Nephron progenitor cell (in vitro differentiated cells): ENCODE data around the gene IARS2.

Experiments used
- DNase-seq: peaks from one replicate; pipeline ENCODE4 v3.0.0; 2021
- H3K27ac Mint-ChIP-seq: 2 replicates; pipeline ENCODE4 v1.8.0; 2021; ENCODE audit warnings: mild to moderate bottlenecking, moderate library complexity, mixed read lengths
- H3K27me3 Mint-ChIP-seq: 2 replicates; pipeline ENCODE4 v1.8.0; 2021; ENCODE audit warnings: mild to moderate bottlenecking, low read depth, mixed read lengths; ENCODE audit not compliant: poor library complexity
- H3K36me3 Mint-ChIP-seq: 2 replicates; pipeline ENCODE4 v1.8.0; 2021; ENCODE audit warnings: low read depth, mixed read lengths
- H3K4me1 Mint-ChIP-seq: 2 replicates; pipeline ENCODE4 v1.8.0; 2021; ENCODE audit warnings: mixed read lengths
- H3K4me3 Mint-ChIP-seq: 2 replicates; pipeline ENCODE4 v1.8.0; 2021; ENCODE audit warnings: mild to moderate bottlenecking, moderate library complexity, mixed read lengths
- H3K9me3 Mint-ChIP-seq: 2 replicates; pipeline ENCODE4 v1.8.0; 2021; ENCODE audit warnings: mild to moderate bottlenecking, moderate library complexity, mixed read lengths
- TF ChIP-seq, protein P1 (sequence below): fragments of 200-600 bp; sonication (generic); IDR thresholded peaks from 2 replicates; pipeline ENCODE4 v1.5.0; 2021; ENCODE audit warnings: antibody characterized with exemption

The IARS2 gene

DNA sequence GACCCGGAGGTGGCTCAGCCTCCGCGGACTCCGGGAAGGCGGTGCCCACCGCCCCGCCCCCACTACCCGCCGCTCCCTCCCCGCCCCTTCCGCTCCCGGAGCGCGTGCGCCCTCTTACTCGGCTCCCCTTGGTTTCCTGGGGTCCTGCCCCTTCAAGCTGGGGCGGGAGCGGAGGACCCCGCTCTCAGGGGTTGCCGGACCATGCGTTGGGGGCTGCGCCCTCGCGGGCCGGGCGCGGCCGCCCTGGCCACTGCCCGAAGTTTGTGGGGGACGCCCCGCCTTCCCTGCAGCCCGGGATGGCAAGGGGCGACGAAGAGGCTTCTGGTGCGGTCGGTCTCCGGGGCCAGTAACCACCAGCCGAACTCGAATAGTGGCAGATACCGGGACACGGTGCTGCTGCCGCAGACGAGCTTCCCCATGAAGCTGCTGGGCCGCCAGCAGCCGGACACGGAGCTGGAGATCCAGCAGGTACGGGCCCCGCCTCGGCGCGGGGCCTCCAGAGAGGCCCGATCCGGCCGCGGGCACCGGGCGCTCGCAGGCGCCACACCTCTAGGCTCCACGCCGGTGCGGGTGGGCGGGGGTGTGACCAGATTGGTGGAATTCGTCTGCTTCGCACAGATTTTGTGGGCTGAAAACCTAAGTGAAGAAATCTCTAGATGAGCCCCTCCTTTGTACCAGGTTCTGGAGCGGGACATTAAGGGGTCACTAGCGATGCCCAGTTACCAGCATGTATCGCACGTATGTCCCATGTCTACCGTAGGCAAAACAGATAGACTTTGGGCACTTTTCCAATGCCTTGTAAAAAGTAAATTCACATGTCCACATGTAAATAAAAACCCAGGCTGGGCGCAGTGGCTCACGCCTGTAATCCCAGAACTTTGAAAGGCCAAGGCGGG, at the start of gene IARS2:
Gene IARS2 (plus strand): TSS at position 117 of the 896 bp plus-strand sequence. CDS start 85 bp downstream, at position 202.
- TF ChIP-seq, protein P1, sequence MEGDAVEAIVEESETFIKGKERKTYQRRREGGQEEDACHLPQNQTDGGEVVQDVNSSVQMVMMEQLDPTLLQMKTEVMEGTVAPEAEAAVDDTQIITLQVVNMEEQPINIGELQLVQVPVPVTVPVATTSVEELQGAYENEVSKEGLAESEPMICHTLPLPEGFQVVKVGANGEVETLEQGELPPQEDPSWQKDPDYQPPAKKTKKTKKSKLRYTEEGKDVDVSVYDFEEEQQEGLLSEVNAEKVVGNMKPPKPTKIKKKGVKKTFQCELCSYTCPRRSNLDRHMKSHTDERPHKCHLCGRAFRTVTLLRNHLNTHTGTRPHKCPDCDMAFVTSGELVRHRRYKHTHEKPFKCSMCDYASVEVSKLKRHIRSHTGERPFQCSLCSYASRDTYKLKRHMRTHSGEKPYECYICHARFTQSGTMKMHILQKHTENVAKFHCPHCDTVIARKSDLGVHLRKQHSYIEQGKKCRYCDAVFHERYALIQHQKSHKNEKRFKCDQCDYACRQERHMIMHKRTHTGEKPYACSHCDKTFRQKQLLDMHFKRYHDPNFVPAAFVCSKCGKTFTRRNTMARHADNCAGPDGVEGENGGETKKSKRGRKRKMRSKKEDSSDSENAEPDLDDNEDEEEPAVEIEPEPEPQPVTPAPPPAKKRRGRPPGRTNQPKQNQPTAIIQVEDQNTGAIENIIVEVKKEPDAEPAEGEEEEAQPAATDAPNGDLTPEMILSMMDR: no peak
- H3K36me3 Mint-ChIP-seq: peaks cover 31% of the 10 kb centered on the region
- H3K9me3 Mint-ChIP-seq: no peaks in the 10 kb centered on the region
- H3K27me3 Mint-ChIP-seq: peaks cover 6% of the 10 kb centered on the region
- H3K27ac Mint-ChIP-seq: no peak within 1 kb of the TSS
- H3K4me1 Mint-ChIP-seq: peaks cover 25% of the 10 kb centered on the region
- peak within 1 kb of the TSS; percentile 75 for H3K4me3 Mint-ChIP-seq
- peak; percentile 92 for DNase-seq

DNA sequence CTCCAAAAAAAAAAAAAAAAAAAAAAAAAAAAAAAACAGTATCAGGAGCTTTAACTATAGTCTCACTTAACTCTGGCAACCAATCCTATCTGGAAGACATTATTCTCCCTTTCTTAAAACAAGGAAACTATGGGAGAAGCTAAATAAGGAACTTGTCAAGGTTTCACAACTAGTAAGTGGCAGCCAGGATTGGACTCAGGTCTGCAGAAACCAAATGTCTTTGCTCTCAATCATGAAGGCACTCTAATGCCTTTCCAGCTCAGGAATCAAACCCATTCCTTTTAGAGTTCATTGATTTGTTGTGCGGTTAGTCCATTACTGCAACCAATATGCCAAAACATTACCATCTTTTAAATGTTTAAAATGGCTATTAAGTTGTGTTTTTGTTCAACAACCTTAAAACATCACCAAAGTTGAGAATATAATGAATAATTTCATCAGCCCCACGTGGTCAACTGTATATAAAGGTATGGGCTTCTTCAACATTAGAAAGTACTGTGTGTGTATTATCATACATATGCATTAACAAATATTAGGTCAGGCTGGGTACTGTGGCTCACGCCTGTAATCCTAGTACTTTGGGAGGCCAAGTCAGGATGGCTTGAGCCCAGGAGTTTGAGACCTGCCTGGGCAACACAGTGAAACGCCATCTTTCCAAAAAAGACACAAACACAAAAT, 49.1 kb upstream of the IARS2 start:
- TF ChIP-seq, protein P1: no peak
- peaks cover 27% of the 10 kb centered on the region for H3K4me1 Mint-ChIP-seq
- no peak overlapping the region for H3K27ac Mint-ChIP-seq
- peaks cover 7% of the 10 kb centered on the region for H3K27me3 Mint-ChIP-seq
- DNase-seq: no peak
- peak overlapping the region; percentile 96 for H3K4me3 Mint-ChIP-seq
- H3K9me3 Mint-ChIP-seq: no peaks in the 10 kb centered on the region
- H3K36me3 Mint-ChIP-seq: no peaks in the 10 kb centered on the region

DNA sequence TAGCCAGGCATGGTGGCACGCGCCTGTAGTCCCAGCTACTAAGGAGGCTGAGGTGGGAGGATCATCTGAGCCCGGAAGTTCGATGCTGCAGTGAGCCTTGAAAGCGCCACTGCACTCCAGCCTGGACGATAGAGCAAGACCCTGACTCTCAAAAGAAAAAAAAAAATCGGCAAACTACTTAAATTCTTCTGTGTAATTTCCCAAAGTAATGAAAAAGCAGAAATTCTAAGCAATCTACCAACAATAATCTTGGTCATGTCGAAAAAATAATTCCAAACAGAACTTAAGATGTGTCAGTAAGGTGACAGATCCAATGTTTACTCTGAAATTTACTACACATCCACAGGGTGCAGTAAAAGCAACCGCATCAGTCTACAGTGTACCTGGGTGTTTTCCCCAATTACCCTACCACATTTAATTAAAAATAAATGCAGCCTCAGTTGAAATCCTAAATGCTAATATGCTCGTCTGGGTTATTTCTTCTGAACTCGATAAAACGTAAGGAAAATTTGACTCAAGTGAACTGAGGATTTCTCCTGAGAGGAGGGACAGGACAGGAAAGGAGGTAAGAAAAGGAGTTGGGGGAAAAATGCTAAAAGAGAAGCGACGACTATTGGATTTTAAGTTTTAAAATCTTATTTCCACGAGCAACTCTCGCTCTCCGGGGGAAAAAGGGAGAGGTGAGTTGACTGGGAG, 48.4 kb upstream of the IARS2 start:
- no peak for DNase-seq
- peak overlapping the region; percentile 96 for H3K4me3 Mint-ChIP-seq

DNA sequence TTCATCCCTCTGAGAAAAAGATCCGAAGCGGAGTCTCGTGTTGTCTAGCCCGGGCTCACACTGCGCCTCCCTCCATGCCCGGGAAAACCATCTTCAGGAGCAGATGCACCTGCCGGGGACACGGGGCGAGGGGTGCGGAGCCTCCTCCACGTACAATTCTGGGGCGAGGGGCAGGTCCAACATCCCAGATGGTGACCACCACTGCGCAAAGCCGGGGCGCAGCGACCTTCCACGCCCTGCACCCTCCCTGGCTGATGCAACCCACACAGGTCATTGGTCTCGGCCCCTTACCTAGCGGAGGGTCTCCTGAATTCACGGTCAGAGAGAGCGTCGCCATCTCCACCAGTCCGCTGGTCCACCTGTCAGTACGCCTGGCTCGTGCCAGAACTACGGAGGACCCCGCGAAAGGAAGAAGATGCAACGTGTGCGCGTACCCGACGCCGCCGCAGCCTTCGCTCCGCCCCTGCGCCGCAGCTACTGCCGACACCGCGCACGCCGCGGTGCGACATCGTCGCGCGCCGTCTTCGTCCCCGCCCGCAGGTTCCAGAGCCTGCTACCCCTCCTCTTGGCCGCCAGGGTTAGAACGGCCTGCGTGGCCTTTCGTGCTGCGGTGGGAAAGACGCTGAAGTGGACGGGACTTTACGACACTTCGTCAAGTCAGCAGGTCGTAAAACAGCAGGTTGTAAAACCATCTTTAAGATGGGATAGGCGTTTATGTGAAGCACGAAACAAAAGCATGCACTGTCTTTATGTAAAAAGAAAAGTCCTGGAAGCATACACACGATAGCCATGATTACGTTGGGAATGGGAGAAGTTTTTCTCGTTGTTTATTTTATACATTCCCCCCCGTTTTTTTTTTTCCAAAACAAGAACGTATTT, 47.6 kb upstream of the IARS2 start, which contains the start of gene EPRS1:
Gene EPRS1 (minus strand): TSS at position 454 of the 879 bp plus-strand sequence. CDS start 117 bp downstream, at position 337.
- no peaks in the 10 kb centered on the region for H3K9me3 Mint-ChIP-seq
- H3K27me3 Mint-ChIP-seq: peaks cover 13% of the 10 kb centered on the region
- DNase-seq: peak; percentile 91
- peak within 1 kb of the TSS; percentile 96 for H3K4me3 Mint-ChIP-seq
- TF ChIP-seq, protein P1: peak; percentile 60
- H3K27ac Mint-ChIP-seq: peak within 1 kb of the TSS; percentile 73
- peaks cover 27% of the 10 kb centered on the region for H3K4me1 Mint-ChIP-seq
- no peaks in the 10 kb centered on the region for H3K36me3 Mint-ChIP-seq

More for the DNA sequence above, 48.4 kb upstream of the IARS2 start:
- Mint-ChIP-seq H3K9me3 (no peaks in the 10 kb centered on the region), H3K27me3 (peaks cover 7% of the 10 kb centered on the region), H3K4me1 (peaks cover 27% of the 10 kb centered on the region), H3K36me3 (no peaks in the 10 kb centered on the region), H3K27ac (peak overlapping the region; percentile 73)
- TF ChIP-seq, protein P1: no peak

DNA sequence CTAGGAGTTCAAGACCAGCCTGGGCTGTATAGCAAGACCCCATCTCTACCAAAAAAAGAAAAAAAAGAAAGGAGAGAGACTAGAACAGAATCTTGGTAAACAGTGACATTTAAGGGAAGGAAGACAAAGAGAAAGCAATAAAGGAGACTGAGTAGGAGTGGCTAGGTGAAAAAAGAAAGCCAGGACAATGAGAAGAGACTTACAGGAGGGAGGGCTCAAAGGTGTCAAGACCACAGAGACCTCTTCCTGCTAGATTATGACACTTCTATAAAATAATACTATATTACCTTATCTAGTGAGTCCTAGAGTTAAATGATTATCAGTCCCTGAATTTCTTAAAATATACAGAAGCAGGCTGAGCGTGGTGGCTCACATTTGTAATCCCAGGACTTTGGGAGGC, 37.6 kb upstream of the IARS2 start:
- Mint-ChIP-seq H3K4me1 (no peaks in the 10 kb centered on the region), H3K27ac (peak overlapping the region; percentile 53), H3K27me3 (peaks cover 3% of the 10 kb centered on the region), H3K9me3 (no peaks in the 10 kb centered on the region), H3K4me3 (no peak overlapping the region), H3K36me3 (peaks cover 36% of the 10 kb centered on the region)
- TF ChIP-seq, protein P1: no peak
- no peak for DNase-seq
